ENCODE data around the gene AHDC1.
A peak's percentile ranks its signal among the peaks of the same experiment; 100 is the strongest.

The AHDC1 gene

DNA sequence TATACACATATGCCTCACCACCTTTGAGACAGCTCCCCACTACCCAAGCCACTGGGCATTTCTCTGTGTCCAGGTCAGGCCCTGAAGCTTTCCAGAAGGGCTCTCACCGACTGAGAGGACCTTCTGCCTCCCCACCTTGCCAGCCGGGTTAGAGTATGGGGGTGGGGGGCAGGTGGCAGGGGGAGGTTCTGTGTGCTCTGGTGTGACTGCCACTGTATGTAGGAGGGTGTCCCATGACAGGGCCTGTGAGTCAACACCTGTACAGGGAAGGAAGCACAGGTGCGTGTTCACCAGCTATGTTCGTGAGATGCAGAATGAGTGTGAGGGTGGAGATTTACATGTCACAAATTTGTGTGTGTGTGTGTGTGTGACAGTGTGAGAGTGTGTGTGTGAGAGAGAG lies 7.0 kb downstream of the AHDC1 start:
- no peak for DNase-seq

DNA sequence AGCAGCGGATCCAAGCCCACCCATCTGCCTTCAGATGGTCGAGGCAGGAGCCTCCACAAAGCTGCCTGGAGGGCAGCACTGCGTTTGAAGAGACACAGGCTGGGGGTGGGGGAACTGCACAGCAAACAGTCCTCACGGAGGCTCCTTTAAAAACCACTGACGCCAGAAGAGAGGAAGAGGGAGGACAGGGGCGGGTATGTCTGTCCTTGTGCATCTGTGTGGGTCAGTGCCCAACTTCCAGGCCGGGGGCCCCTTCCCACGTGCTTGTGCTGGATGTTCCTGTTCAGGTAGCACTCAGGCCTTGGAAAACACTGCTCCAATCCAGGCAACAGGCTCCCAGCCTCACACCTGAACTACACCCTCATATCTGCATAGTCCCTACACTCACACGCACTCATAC lies 7.7 kb downstream of the AHDC1 start:
- no peak for DNase-seq

DNA sequence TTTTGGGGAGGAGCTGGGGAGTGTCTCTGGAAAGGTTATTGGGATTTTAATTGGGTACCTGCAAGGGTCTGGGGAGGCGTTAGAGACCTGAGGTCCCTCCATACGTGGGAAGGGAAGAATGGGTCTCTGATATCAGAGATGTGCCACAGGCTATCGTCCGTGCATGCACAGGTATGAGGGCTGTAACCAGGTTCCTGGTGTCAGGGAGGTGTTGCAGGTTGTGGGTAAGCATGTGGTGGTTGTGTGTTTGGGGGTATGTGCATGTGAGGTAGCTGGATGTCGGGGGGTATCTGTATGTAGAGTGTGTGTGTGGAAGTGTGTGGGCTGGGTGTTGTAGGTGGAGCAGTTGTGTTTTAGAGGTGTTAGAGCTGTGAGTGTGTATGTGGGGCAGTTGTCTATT lies 8.3 kb downstream of the AHDC1 start:
- DNase-seq = no peak

DNA sequence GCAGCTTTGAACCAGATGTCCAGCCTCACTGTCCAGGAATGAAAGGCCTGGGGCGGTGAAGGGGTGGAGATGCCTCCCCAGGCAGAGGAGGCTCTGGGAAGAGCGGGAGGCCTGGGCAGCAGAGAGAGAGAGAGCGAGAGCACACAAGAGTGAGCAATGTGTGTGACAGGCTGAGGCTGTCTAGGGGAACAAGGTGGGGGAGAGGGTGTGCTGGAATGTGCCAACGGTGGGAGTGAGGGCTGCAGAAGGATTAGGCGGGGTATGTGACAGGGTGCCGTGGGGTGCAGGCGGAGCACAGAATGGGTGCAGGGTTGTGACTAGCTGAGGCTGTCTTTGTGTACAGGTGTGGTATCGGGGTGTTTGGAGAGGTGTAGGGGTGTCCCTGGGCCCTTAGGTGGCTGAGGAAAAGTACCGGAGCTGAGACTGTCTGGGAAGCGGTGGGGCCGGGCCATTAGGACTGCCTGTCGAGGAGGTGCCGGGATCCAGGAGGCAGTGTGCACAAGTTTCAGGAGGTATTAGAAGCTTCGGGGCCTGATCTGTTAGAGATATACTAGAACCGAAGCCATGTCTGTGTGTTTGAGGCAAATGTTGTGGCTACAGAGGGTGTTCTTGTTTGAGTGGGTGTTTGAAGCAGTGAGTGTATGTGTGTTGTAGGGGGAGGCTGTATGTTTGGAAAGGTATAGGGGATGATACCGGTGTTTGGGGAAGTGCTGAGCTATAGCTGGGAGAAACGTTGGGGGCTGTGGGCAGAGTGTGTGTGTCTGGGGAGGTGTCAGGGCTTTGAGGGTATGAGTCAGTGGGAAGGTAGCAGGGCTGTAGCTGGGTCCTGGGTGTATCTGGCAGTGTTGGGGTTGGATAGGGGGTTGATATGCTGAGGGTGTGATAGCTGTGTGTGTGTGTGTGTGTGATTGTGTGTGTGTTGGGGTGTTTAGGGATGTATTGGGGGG lies 9.1 kb downstream of the AHDC1 start:
- no peak for DNase-seq

DNA sequence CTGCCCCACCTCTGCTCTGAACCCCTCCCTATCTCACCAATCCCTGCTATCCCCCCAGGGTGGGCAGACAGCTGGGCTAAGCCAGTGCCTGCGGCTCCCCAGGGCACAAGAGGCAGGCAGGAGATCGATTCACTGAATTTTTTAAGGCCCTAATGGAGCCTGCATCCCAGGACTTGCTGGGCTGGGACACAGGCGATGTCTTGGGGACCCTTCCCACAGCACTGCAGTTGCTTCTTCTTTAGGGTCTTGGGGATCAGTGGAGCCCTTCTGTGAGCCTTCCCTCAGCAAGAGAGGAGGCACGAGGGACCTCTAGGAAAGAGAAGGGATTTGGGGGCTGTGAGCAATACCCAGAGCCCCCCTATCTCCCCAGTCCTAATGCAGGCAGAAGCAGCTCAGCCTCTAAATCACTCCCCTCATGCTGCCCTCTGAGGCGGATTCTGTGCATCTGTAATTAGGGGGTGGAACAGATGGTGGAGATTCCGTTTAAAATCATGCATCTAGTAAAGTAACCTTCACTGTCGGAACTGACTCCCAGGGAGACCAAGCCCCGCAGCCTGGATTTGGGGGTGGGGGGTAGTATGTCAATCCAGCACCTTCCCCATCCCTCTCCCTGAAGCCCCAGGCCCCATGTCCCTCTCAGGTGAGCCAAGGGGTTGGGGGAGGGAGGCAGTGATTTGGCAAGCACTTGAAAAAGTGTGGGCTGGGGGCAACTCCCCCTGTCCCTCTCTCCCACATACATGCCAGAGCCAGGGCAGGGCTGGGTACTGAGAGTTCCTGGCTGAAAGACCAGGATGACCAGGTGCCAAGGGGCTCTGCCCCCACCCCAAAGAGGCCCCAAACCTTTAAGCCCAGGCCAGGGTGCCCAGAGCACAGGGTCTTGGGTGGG lies 10.0 kb downstream of the AHDC1 start:
- DNase-seq = peak; percentile 44

DNA sequence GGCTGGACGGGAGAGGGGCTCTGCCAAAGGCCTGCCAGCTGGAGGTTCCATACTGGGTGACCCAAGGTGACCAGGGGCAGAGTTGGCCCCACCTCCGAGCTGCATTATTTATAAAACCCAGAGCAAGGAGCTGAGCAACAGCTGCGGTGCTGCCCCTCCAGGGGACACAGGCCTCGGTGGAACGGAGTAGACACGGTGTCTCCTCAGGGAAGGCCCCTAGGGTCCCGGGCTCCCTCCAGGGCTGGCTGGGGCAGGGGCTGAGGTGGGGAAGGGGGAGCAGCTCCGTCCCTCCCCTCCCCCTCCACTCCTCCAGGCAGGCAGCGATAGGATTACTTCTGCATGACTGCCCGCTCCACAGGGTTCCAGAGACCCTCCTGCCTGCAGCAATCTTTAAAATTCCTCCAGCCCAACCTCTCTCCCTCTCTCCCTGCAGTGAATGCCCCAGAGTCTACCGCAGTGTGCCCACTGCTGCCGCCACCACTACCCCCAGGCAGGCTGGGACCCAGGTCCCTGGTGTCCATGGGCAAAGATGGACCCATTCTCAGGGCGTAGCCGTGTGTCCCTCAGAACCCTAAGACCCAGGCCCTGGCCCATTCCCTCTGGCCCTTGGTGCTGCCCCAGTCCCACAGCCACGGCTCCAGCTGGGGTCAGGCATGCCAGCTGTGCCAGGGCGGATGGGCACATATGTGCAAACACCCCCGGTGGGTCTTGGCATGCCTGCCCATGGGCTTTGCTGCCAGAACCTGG lies 10.8 kb downstream of the AHDC1 start:
- DNase-seq = no peak

DNA sequence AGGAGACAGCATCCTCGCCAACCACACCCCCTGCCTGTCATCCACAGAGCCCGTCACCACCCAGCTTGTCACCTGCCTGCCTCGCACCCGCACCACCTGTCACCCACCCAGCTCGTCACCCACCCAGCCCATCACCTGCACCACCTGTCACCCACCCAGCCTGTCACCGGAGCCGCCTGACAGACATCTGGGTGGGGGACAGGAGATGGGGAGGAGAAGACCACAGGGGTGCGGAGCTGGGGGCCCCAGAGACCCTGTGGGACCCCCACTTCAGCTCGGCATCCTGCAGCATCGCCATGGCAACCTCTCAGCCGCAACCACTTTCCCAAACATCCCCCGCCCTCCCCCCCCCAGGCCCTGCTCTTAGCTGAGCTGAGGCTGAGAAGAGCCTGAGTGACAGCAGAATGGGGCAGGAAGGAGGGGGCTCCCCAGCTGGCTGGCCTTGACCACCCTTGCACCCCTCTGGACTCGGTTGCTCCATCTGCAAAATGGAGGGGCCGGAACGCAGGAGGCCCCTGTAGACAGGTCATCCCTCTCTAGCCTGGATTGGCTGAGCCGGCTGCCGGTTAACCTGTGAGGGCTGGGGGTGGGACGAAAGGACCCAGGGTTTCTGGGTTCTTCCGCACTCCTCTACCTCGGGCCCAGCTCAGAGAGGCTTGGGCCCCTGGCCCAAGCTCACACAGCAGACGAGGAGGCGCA lies 11.6 kb downstream of the AHDC1 start:
- DNase-seq = no peak

DNA sequence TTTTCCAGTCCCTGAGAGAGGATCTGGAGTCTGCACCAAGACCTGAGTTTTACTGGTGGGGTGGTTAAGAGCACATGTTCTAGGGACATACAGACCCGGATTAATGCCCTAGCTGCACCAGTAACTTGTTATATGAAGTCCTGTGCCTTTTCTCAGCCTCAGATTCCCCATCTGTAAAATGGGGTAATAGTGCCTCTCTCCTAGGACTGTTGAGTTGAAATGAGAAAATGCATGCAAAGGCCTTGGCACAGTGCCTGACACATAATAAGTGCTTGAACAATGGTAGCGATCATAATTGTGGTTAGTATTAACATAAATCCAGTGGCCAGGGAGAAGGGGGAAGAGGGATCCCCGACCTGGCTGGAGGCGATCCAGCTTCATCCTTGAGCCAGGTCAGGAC lies 12.3 kb downstream of the AHDC1 start:
- DNase-seq = no peak

DNA sequence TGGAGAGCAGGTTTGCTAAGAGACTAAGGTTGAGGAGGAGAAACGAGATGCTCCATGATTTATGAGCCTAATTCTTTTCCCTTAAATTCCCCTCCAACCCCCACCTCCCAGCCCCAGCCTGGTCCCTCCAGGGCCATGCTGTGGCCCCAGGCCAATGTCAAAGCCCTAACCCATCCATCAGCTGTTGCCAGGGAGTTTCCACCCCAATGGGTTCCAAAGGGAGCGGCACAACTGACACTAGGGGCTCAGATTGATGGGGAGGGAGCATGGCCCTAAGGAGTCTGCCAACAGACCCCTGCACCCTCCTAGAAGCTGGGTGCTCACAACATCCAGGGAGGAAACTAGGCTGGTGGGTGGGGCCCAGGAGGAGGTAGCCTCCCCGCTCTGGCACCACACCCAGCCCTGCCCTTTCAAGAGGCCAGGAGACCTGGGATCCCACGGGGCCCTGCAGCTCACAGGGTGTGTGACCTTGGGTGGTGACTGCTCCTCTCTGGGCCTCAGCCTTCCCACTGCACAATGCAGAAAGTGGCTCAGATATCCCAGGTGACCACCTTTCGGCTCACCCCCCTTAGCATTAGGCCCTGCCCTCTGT lies 12.9 kb downstream of the AHDC1 start:
- DNase-seq = no peak

DNA sequence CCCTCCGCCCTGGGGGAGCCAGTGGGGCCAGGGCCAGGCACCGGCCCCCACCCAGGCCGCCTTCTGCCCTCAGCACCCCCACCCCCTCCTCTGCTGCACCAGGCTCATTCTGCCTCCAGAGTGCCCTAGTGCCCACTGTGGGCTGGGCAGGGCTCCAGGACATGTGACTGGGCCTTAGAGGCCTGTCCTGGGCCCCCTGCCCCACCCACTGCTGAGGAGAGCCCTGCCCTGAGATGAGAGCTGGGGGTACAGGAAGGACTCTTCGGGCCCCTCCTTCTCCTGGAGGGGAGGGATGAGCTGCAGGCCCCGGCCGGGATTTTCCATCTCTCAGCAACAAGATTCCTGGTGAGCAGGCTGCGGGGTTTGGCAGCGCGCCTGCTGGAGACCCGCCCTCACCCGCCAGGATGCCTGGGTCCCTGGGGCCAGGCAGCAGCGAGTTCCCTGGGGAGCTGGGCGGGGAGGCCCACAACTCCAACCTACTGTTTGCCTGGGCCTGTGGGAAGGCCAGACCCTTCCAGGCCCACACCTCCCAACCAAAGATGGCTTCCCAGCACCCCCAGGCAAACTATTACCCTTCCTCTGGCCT lies 14.0 kb downstream of the AHDC1 start:
- peak; percentile 17 for DNase-seq

DNA sequence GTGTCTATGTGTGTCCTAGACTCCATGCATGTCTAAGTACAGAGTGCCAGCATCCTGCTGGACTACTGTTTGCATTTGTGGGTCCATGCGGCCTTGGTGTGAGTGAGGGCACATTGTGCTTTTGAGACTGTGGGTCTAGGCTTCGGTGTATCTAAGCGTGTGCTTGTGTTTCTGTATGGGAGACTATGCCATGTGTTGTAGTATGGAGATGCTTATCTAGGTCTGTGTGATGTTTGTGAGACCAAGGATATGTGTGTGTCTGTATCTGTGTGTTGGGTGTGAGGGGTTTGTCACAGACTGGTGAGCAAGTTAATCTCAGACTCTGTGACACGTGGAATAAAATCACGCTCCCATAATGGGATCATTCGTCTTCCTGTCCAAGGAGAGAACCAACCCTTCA lies 14.5 kb downstream of the AHDC1 start:
- DNase-seq = no peak

DNA sequence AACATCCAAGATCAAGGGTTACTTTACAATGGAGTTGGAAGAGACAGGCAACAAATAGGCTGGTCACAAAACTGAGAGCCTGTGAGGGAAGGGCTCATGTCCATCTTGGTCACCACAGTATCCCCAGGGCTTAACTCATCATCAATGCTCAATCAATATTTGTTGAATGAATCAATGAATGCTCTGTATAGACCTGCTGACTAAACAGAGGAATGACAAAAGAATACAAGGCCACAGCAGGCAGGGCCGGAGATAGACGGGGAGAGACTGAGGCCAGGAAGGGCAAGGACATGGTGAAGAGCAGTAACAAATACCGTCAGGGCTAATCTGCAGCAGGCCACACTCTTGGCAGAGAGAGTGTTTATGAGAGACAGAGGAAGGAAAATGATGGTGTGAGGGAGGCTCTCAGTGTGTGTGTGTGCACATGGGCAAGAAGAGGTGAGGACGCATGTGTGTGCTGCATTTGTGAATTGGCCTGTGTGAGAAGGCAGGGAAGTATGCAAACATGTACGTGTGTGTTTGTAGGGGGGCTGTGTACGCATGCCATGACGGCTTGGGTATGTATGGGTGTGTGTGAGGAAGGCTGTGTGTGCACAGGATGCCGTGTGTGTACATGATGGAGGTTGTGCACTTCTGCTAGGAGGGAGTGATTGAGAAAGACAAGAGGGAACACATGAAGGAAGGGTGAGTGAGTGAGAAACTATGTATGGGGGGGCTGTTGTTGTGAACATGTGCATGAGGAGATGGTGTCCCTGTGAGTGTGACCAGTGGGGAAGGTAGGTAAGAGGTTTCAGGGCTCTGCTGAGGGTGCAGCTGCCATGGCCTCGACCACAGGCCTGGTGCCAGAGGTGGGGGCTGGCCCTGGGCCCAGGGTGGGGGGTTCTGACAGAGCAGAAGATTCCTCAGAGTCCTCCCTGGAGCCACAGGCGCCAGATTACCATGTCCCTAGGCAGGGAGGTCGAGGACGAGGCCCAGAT lies 15.4 kb downstream of the AHDC1 start:
- DNase-seq = no peak

DNA sequence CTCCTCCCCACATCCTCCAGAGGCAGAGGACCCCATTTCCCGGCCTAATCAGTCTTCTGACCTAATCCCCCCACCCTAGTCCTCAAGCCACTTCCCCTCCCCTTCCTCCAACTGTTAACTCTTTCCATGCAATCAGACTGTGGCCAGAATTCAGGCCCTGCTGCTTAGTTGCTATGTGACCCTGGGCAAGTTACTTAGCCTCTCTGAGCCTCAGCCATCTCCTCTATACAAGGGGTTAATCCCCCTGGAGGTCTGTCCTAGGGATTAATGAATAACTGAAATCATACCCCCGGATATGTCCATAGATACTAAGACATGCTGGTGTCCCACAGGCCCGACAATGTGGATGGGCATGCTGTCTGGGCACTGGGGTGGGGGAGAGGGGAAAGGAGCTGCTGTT lies 18.3 kb downstream of the AHDC1 start:
- no peak for DNase-seq

DNA sequence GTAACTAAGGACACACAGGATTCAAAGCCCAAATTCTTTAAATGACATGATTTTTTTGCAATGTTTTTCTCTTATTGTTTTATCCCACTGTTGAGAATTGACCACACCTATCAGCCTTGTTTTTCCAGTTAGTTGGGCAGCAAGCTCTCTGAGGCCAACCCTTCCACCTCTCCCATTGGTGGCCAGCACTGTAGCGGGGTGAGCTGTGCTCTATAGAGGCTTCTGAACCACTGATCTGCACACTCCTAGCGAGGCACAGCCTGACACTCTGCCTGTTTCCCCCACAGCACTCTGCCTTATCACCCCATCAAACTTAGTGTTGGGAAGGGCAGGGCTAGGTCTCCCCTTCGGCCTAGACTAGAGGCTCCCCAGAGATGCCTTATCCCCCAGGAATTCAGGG lies 19.5 kb downstream of the AHDC1 start:
- no peak for DNase-seq

DNA sequence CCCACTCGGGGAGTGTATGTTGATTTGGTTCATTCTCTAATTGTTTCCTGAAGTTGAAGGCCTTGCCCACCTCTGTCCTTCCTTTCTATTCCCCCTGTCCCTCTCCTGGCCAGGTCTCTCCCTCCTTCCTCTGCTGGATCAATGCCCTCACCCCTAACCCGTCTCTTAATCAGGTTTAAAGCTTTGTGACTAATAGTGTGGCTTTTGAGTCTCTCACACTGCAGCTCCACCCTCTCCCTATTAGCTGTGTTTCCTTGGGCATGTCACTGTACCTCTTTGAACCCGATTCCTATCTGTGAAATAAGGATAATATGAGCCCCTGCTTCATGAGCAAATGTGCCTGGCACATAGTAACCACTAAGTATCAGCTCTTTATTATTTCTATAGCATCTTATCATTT lies 20.5 kb downstream of the AHDC1 start:
- DNase-seq = no peak

DNA sequence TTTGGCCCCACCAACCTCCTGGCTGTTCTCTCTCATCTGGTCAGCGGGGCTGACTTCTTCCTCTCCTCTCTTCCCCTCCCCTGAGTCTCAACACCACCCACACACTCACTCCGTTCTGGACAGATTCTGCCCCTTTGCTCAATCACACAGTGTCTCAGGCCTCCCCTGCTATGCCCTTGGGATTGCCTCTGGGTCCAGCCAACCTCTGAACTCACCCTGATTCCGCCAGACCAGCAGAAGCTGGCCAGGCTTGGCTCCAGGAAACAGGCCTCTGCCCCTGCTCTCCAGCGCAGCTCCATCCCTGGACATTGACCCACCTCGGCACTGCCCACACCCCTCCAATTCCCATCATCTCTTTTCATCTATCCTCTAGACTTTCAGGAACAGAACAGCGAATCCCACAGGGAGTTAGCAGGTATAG lies 22.1 kb downstream of the AHDC1 start:
- DNase-seq = no peak

DNA sequence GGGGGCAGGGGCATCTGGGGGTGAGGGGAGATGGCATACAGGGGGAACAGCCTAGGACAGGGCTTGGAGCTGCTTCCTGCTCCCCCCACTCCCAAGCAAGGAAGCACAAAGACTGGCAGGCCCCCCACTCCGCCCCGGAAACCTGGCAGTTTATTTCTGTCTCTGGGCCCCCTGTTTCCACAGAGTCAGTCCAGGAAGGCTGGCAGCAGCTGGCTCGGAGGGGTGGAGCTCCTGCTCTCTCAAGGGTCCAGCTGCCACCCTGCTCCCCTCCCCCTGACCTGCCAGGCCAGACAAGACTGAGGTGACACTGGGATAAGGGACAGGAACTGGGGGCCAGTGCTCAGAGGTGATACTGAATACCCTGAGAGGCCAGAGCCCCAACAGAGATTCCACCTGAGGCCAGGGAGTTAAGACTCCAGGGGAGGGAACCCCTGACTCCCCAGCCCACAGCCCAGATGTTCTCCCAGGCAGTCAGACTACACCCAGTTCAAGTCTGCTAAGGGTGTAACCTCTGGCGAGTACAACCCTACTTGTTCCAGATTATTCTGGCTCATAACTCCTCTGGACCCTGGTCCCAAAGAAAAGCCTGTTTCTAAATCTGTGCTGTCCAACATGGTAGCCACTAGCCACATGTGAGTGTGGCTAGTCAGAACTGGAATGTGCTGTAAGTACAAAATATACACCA lies 26.3 kb downstream of the AHDC1 start:
- DNase-seq = no peak

DNA sequence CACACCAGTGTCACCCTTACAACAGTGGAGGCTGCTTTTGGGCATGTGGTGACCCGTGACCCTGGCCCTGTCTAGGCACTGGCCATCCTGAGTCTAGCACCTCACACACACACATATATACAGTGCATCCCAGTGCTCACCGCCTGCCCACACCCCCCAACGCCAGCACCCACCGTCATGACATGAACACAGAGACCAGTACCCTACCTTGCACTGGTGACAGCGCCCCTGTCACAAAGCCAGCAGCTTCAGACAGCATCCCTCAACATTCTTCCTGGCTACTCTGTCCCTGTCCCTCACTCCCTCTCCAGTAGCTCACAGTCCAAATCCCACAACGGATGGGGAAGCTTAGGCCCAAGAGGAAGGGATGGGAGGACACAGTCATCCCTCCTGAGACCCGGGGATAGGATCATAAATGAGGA lies 27.1 kb downstream of the AHDC1 start:
- no peak for DNase-seq

DNA sequence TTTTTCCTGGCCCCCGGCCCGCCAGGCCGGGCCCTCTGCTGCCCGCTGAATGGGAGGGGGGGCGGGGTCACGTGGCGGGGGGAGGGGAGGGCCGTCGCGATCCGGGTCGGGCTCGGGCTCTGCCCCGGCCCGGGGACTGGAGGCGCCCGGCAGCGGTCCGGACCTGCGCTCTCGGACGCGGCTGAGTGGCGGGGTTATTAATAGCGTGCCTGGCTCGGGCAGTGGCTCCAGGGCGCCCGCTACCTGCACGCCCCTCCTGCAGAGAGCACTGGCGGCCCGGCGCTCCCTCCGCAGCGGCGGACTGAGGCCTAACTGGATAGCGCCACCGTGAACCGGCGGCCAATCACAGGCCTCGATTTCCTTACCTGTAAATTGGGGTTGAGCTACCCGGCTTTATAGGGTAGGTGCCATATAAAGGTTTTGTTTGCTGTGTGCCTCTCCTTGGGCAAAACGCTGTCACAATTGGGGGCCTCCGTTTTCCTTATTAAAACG lies 28.1 kb downstream of the AHDC1 start:
- no peak for DNase-seq

All from NCI-H1694 treated with DMSO at 0.1 percent for 48 hours (cell line).